MG63 (cell line): Measurements from ENCODE around the gene ANKRD16. TPM values are rescaled to one million over a fixed set of nuclear protein-coding genes. Genes with fewer than 3 reads are reported as not detected.
"Not testable (repeated sequence)": the region's sequence is repeated elsewhere in the genome, so short reads cannot be mapped to it uniquely, and the experiment has no call there.

ENCODE experiments used
- DNase-seq: peaks from one replicate; pipeline ENCODE4 v3.0.0-alpha.2; 2020
- H3K27me3 ChIP-seq: fragments of 250-450 bp; sonication (Bioruptor Pico); 2 replicates; pipeline ENCODE4 v1.5.1; 2020; ENCODE audit warnings: mild to moderate bottlenecking, moderate library complexity
- H3K36me3 ChIP-seq: fragments of 250-450 bp; sonication (Bioruptor Pico); 2 replicates; pipeline ENCODE4 v1.5.1; 2020; ENCODE audit warnings: mild to moderate bottlenecking, moderate library complexity
- H3K4me3 ChIP-seq: fragments of 250-450 bp; sonication (Bioruptor Pico); 2 replicates; pipeline ENCODE4 v1.5.1; 2020; ENCODE audit warnings: mild to moderate bottlenecking, moderate library complexity
- H3K9me3 ChIP-seq: fragments of 250-450 bp; sonication (Bioruptor Pico); 2 replicates; pipeline ENCODE4 v1.5.1; 2020; ENCODE audit warnings: mild to moderate bottlenecking, moderate library complexity
- total RNA-seq: library from RNA; depleted of rRNA; stranded (reverse); fragments of >200 nt; shearing (Covaris generic); gene quantifications from 2 replicates; pipeline ENCODE4 v1.2.3, GENCODE V29; 2014; ENCODE audit warnings: low replicate concordance

Gene ANKRD16
- total RNA-seq, 1 experiment from 2014 or later = 7.4 TPM

- Histone ChIP-seq H3K9me3 (no peaks in the 10 kb centered on the region), H3K27me3 (no peaks in the 10 kb centered on the region), H3K4me3 (no peak overlapping the region), H3K36me3 (peaks cover 50% of the 10 kb centered on the region)
- DNase-seq = no peak
These were observed 2.3 kb upstream of the ANKRD16 start for GRCh38 chr10:5892007-5892406.

- H3K27me3 ChIP-seq = no peaks in the 10 kb centered on the region
- peaks cover 55% of the 10 kb centered on the region for H3K36me3 ChIP-seq
- no peaks in the 10 kb centered on the region for H3K9me3 ChIP-seq
- peak overlapping the region; percentile 74 for H3K4me3 ChIP-seq
- DNase-seq = no peak
These were observed 1.3 kb upstream of the ANKRD16 start for GRCh38 chr10:5891009-5891408.

DNA sequence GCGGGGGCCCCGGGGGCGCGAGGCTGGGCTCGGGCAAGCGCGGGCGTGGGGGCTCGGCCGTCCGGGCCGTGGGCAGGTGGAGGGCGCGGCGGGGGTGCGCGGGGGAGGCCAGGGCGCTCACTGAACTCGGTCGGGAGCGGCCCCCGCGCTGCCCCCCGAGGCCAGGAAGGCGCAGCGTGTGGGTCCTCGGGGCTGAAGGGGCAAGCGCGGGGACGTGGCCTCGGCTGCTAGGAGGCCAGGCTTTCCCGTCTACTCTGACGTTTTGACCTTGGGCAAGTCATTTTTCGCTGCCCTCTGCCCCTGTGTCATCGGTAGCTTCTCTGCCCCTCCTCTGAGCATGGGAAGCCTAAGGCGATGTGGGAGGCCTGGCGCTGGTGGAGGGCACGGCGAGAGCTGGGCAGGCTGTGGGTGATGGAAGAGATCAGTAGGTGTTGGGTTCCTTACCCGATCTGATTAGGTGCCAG is 791 bp upstream of the ANKRD16 start:
- Histone ChIP-seq H3K9me3 (no peaks in the 10 kb centered on the region), H3K4me3 (peak overlapping the region; percentile 74), H3K36me3 (peaks cover 56% of the 10 kb centered on the region), H3K27me3 (no peaks in the 10 kb centered on the region)
- peak; percentile 18 for DNase-seq

- DNase-seq = peak; percentile 39
- H3K36me3 ChIP-seq = peaks cover 50% of the 10 kb centered on the region
- H3K27me3 ChIP-seq = no peaks in the 10 kb centered on the region
- H3K9me3 ChIP-seq = no peaks in the 10 kb centered on the region
- peak overlapping the region; percentile 93 for H3K4me3 ChIP-seq
These were observed 660 bp downstream of the ANKRD16 start for GRCh38 chr10:5888843-5889623.

GRCh38 chr10:5888351-5888750 is 1.3 kb downstream of the ANKRD16 start:
- H3K36me3 ChIP-seq = peaks cover 50% of the 10 kb centered on the region
- DNase-seq = no peak
- peak overlapping the region; percentile 93 for H3K4me3 ChIP-seq
- H3K27me3 ChIP-seq = no peaks in the 10 kb centered on the region
- no peaks in the 10 kb centered on the region for H3K9me3 ChIP-seq

GRCh38 chr10:5887641-5888040 is 2.1 kb downstream of the ANKRD16 start:
- no peak for DNase-seq
- H3K36me3 ChIP-seq = peaks cover 50% of the 10 kb centered on the region
- no peak overlapping the region for H3K4me3 ChIP-seq
- H3K9me3 ChIP-seq = no peaks in the 10 kb centered on the region
- H3K27me3 ChIP-seq = no peaks in the 10 kb centered on the region

GRCh38 chr10:5887029-5887428 is 2.7 kb downstream of the ANKRD16 start:
- Histone ChIP-seq H3K36me3 (peaks cover 50% of the 10 kb centered on the region), H3K4me3 (no peak overlapping the region), H3K9me3 (no peaks in the 10 kb centered on the region), H3K27me3 (no peaks in the 10 kb centered on the region)
- no peak for DNase-seq

DNA sequence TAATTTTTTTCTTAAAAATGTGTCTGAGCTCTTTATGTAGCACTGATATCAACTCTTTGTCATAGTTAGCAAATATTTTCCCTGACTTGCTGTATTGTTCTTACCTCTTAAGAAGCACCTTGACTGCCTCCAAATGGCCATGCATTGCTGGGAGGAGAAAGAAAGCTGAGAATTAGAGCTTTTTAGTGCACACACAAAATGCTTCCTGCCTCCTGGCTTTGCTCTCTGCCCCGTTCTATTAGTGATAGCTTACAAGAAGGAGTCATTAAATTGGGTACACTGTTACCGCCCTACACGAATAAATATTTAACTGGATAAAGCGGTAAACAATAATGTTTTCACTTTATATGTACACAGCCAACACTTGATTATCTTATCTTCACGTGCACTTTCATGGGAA is 4.1 kb downstream of the ANKRD16 start:
- H3K36me3 ChIP-seq = peaks cover 50% of the 10 kb centered on the region
- no peak overlapping the region for H3K4me3 ChIP-seq

GRCh38 chr10:5882961-5883360 is 6.7 kb downstream of the ANKRD16 start:
- peaks cover 52% of the 10 kb centered on the region for H3K36me3 ChIP-seq
- no peak for DNase-seq
- no peaks in the 10 kb centered on the region for H3K27me3 ChIP-seq
- H3K9me3 ChIP-seq = no peaks in the 10 kb centered on the region
- no peak overlapping the region for H3K4me3 ChIP-seq

More for the DNA sequence above, 4.1 kb downstream of the ANKRD16 start:
- DNase-seq = no peak
- Histone ChIP-seq H3K27me3 (no peaks in the 10 kb centered on the region), H3K9me3 (no peaks in the 10 kb centered on the region)

DNA sequence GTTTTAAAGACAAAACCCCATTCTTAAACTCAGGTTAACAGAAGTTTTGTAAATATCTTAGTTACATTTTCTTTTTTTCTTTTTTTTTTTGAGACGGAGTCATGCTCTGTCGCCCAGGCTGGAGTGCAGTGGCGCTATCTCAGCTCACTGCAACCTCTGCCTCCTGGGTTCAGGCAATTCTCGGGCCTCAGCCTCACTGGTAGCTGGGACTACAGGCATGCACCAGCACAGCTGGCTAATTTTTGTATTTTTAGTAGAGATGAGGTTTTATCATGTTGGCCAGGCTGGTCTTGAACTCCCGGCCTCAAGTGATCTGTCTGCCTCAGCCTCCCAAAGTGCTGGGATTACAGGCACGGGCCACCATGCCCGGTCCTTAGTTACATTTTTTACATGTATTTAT is 12.7 kb downstream of the ANKRD16 start:
- not testable (repeated sequence) for DNase-seq, H3K27me3 ChIP-seq, H3K9me3 ChIP-seq, H3K4me3 ChIP-seq
- H3K36me3 ChIP-seq = peaks cover 23% of the 10 kb centered on the region

GRCh38 chr10:5876181-5876768 is 13.4 kb downstream of the ANKRD16 start:
- Histone ChIP-seq H3K4me3 (no peak overlapping the region), H3K27me3 (no peaks in the 10 kb centered on the region), H3K9me3 (no peaks in the 10 kb centered on the region), H3K36me3 (peaks cover 18% of the 10 kb centered on the region)
- DNase-seq = no peak

- Histone ChIP-seq H3K9me3 (peaks cover 2% of the 10 kb centered on the region), H3K27me3 (no peaks in the 10 kb centered on the region), H3K4me3 (no peak overlapping the region), H3K36me3 (peaks cover 18% of the 10 kb centered on the region)
- peak; percentile 32 for DNase-seq
These were observed 16.1 kb downstream of the ANKRD16 start for GRCh38 chr10:5873515-5873995.

GRCh38 chr10:5871596-5871995 is 18.1 kb downstream of the ANKRD16 start:
- DNase-seq = no peak
- Histone ChIP-seq H3K36me3 (peaks cover 7% of the 10 kb centered on the region; the same call in 1 of the 2 replicates), H3K4me3 (no peak overlapping the region), H3K9me3 (peaks cover 3% of the 10 kb centered on the region), H3K27me3 (no peaks in the 10 kb centered on the region)

DNA sequence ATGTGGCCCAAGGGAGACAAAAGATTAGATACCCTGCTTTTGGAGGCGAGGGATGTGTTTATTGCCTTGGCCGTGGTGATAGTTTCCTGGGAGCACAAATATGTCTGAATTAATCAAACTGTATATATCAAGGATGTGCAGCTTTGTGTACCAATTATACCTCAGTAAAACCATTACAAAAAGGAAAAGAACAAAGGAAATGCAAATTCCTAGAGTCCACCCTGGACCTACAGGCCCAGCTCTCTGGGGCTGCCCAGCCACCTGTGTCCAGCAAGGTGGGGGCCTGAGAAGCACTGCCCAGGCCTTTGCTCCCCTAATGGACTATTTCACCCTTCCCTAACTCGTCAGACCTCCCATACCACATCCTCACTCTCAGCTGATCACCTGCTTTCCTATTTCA is 20.5 kb downstream of the ANKRD16 start:
- peaks cover 3% of the 10 kb centered on the region for H3K9me3 ChIP-seq
- H3K4me3 ChIP-seq = no peak overlapping the region
- no peak for DNase-seq
- H3K36me3 ChIP-seq = no peaks in the 10 kb centered on the region
- H3K27me3 ChIP-seq = no peaks in the 10 kb centered on the region

GRCh38 chr10:5868383-5868782 is 21.3 kb downstream of the ANKRD16 start:
- H3K4me3 ChIP-seq, H3K9me3 ChIP-seq, H3K36me3 ChIP-seq, H3K27me3 ChIP-seq, DNase-seq: not testable (repeated sequence)

- H3K9me3 ChIP-seq, H3K27me3 ChIP-seq, H3K36me3 ChIP-seq, H3K4me3 ChIP-seq, DNase-seq: not testable (repeated sequence)
These were observed 22.5 kb downstream of the ANKRD16 start for GRCh38 chr10:5867091-5867615.

- not testable (repeated sequence) for H3K27me3 ChIP-seq, H3K9me3 ChIP-seq, H3K4me3 ChIP-seq, H3K36me3 ChIP-seq, DNase-seq
These were observed 23.1 kb downstream of the ANKRD16 start for GRCh38 chr10:5866451-5867081.
